SK-N-SH treated with all-trans-retinoic acid at 6 μM for 48 hours (cell line): Measurements from ENCODE around the gene AKAP1.

Experiments used
- ATAC-seq: fragments of 200-7000 bp; cut with Tn5 transposase; 3 replicates; pipeline ENCODE4 v1.9.1; 2020; ENCODE audit warnings: mild to moderate bottlenecking, moderate library complexity
- ARNTL ChIP-seq: fragments of 450-650 bp; formaldehyde crosslinking; IDR thresholded peaks from 2 replicates; pipeline ENCODE4 v1.5.0; 2020; ENCODE audit warnings: low read depth, mild to moderate bottlenecking, moderate library complexity, borderline replicate concordance
- CSDC2 ChIP-seq: fragments of 250-450 bp; sonication (Bioruptor Pico); IDR thresholded peaks from 2 replicates; pipeline ENCODE4 v1.5.0; 2020; ENCODE audit warnings: mild to moderate bottlenecking, moderate library complexity
- ESRRG ChIP-seq: fragments of 250-450 bp; sonication (Bioruptor Pico); IDR thresholded peaks from 2 replicates; pipeline ENCODE4 v1.6.1; 2021; ENCODE audit warnings: mild to moderate bottlenecking
- GLIS3 ChIP-seq: fragments of 250-450 bp; sonication (Bioruptor Pico); IDR thresholded peaks from 2 replicates; pipeline ENCODE4 v1.5.0; 2020; ENCODE audit warnings: mild to moderate bottlenecking, moderate library complexity
- ISL1 ChIP-seq: fragments of 250-450 bp; sonication (Bioruptor Pico); IDR thresholded peaks from 2 replicates; pipeline ENCODE4 v2.1.2; 2022; ENCODE audit warnings: mild to moderate bottlenecking, moderate library complexity
- OSR1 ChIP-seq: fragments of 250-450 bp; sonication (Bioruptor Pico); IDR thresholded peaks from 2 replicates; pipeline ENCODE4 v1.8.0; 2022; ENCODE audit warnings: moderate library complexity, mild to moderate bottlenecking, inconsistent platforms
- PPARA ChIP-seq: fragments of 250-450 bp; sonication (Bioruptor Pico); IDR thresholded peaks from 2 replicates; pipeline ENCODE4 v1.5.0; 2020; ENCODE audit warnings: mild to moderate bottlenecking, borderline replicate concordance
- RARB ChIP-seq: fragments of 250-450 bp; sonication (Bioruptor Pico); IDR thresholded peaks from 2 replicates; pipeline ENCODE4 v1.8.0; 2021; ENCODE audit warnings: mild to moderate bottlenecking, moderate library complexity
- SNAI2 ChIP-seq: fragments of 250-450 bp; sonication (Bioruptor Pico); IDR thresholded peaks from 2 replicates; pipeline ENCODE4 v1.5.0; 2020; ENCODE audit warnings: mild to moderate bottlenecking, moderate library complexity
- TCF4 ChIP-seq: fragments of 250-450 bp; sonication (Bioruptor Pico); IDR thresholded peaks from 2 replicates; pipeline ENCODE4 v1.8.0; 2021; ENCODE audit warnings: mild to moderate bottlenecking, moderate library complexity, borderline replicate concordance
- TOX ChIP-seq: fragments of 250-450 bp; sonication (Bioruptor Pico); IDR thresholded peaks from 2 replicates; pipeline ENCODE4 v1.8.0; 2021; ENCODE audit warnings: mild to moderate bottlenecking, moderate library complexity, borderline replicate concordance
- ZC3H10 ChIP-seq: fragments of 250-450 bp; sonication (Bioruptor Pico); IDR thresholded peaks from 2 replicates; pipeline ENCODE4 v1.5.1; 2021; ENCODE audit warnings: mild to moderate bottlenecking, moderate library complexity
- ZFP3 ChIP-seq: fragments of 250-450 bp; sonication (Bioruptor Pico); IDR thresholded peaks from 2 replicates; pipeline ENCODE4 v1.5.0; 2020; ENCODE audit warnings: mild to moderate bottlenecking, moderate library complexity
- ZFP30 ChIP-seq: fragments of 450-650 bp; formaldehyde crosslinking; IDR thresholded peaks from 2 replicates; pipeline ENCODE4 v1.5.0; 2022; ENCODE audit warnings: mild to moderate bottlenecking, moderate library complexity
- ZNF565 ChIP-seq: fragments of 450-650 bp; formaldehyde crosslinking; conservative IDR thresholded peaks from 2 replicates; pipeline ENCODE4 v1.5.0; 2020; ENCODE audit warnings: low read depth, mild to moderate bottlenecking, moderate library complexity
- ZNF70 ChIP-seq: fragments of 450-650 bp; formaldehyde crosslinking; IDR thresholded peaks from 2 replicates; pipeline ENCODE4 v1.5.0; 2020; ENCODE audit warnings: mild to moderate bottlenecking, moderate library complexity
- ZNF8 ChIP-seq: fragments of 450-650 bp; formaldehyde crosslinking; IDR thresholded peaks from 2 replicates; pipeline ENCODE4 v1.5.0; 2020; ENCODE audit warnings: mild to moderate bottlenecking, moderate library complexity
- TF ChIP-seq, protein P1 (sequence below): fragments of 250-450 bp; sonication (Bioruptor Pico); IDR thresholded peaks from 2 replicates; pipeline ENCODE4 v1.5.1; 2021; ENCODE audit warnings: mild to moderate bottlenecking, moderate library complexity
- TF ChIP-seq, protein P2 (sequence below): fragments of 250-450 bp; sonication (Bioruptor Pico); IDR thresholded peaks from 2 replicates; pipeline ENCODE4 v1.8.0; 2020; ENCODE audit warnings: mild to moderate bottlenecking, moderate library complexity, borderline replicate concordance
- TF ChIP-seq, protein P3 (sequence below): fragments of 250-450 bp; sonication (Bioruptor Pico); IDR thresholded peaks from 2 replicates; pipeline ENCODE4 v1.8.0; 2021; ENCODE audit warnings: low read depth, mild to moderate bottlenecking, moderate library complexity, borderline replicate concordance
- TF ChIP-seq, protein P4 (sequence below): fragments of 250-450 bp; sonication (Bioruptor Pico); IDR thresholded peaks from 2 replicates; pipeline ENCODE4 v1.5.1; 2020; ENCODE audit warnings: low read depth, mild to moderate bottlenecking, moderate library complexity

Gene AKAP1

DNA sequence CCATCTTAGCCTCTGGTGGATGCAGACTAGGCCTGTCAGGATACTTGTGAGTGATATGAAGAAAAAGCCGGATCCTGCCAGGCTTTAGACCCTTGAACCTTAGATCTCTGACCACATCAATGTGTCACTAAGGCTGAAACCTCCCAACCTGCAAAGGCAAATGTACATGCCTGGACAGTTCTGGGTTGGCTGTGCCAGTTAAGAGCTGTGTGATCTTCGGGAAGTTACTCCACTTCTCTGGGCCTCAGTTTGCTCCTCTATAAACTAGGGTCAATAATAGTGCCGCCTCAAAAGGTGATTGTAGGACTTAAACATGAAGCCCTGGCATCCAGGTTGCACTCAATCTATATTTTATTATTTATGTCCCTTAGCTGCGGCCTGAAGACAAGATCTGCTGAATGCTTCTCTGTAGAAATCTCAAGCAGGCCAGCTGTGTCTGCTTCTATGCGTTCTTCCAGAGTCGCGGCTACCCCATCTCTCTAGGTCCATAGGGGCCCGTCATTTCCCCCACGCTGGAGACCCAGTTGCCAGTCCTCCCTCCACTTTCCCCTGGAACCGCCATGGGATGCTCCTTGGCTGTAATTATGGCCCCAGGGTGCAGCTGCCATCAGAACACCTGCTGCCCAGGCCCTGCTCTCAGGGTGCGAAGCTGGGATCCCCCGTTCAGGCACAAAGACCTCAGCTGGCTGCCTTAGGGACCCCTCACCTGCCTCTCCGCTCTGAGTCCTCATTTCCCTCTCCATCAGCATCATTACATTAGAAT is 50.2 kb downstream of the AKAP1 start:
- TF ChIP-seq SNAI2 (CRISPR knock-in tag), result no peak
- TF ChIP-seq, protein P1, sequence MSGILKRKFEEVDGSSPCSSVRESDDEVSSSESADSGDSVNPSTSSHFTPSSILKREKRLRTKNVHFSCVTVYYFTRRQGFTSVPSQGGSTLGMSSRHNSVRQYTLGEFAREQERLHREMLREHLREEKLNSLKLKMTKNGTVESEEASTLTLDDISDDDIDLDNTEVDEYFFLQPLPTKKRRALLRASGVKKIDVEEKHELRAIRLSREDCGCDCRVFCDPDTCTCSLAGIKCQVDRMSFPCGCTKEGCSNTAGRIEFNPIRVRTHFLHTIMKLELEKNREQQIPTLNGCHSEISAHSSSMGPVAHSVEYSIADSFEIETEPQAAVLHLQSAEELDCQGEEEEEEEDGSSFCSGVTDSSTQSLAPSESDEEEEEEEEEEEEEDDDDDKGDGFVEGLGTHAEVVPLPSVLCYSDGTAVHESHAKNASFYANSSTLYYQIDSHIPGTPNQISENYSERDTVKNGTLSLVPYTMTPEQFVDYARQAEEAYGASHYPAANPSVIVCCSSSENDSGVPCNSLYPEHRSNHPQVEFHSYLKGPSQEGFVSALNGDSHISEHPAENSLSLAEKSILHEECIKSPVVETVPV, result no peak
- no peak for TF ChIP-seq TOX (CRISPR knock-in tag)
- TF ChIP-seq, protein P2, sequence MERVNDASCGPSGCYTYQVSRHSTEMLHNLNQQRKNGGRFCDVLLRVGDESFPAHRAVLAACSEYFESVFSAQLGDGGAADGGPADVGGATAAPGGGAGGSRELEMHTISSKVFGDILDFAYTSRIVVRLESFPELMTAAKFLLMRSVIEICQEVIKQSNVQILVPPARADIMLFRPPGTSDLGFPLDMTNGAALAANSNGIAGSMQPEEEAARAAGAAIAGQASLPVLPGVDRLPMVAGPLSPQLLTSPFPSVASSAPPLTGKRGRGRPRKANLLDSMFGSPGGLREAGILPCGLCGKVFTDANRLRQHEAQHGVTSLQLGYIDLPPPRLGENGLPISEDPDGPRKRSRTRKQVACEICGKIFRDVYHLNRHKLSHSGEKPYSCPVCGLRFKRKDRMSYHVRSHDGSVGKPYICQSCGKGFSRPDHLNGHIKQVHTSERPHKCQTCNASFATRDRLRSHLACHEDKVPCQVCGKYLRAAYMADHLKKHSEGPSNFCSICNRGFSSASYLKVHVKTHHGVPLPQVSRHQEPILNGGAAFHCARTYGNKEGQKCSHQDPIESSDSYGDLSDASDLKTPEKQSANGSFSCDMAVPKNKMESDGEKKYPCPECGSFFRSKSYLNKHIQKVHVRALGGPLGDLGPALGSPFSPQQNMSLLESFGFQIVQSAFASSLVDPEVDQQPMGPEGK (CRISPR knock-in tag), result no peak
- TF ChIP-seq, protein P3, sequence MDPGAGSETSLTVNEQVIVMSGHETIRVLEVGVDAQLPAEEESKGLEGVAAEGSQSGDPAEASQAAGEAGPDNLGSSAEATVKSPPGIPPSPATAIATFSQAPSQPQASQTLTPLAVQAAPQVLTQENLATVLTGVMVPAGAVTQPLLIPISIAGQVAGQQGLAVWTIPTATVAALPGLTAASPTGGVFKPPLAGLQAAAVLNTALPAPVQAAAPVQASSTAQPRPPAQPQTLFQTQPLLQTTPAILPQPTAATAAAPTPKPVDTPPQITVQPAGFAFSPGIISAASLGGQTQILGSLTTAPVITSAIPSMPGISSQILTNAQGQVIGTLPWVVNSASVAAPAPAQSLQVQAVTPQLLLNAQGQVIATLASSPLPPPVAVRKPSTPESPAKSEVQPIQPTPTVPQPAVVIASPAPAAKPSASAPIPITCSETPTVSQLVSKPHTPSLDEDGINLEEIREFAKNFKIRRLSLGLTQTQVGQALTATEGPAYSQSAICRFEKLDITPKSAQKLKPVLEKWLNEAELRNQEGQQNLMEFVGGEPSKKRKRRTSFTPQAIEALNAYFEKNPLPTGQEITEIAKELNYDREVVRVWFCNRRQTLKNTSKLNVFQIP (CRISPR knock-in tag), result no peak
- TF ChIP-seq, protein P4, sequence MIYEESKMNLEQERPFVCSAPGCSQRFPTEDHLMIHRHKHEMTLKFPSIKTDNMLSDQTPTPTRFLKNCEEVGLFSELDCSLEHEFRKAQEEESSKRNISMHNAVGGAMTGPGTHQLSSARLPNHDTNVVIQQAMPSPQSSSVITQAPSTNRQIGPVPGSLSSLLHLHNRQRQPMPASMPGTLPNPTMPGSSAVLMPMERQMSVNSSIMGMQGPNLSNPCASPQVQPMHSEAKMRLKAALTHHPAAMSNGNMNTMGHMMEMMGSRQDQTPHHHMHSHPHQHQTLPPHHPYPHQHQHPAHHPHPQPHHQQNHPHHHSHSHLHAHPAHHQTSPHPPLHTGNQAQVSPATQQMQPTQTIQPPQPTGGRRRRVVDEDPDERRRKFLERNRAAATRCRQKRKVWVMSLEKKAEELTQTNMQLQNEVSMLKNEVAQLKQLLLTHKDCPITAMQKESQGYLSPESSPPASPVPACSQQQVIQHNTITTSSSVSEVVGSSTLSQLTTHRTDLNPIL (CRISPR knock-in tag), result no peak
- no peak for TF ChIP-seq RARB
- no peak for TF ChIP-seq ZFP30 (CRISPR knock-in tag)
- no peak for ATAC-seq

DNA sequence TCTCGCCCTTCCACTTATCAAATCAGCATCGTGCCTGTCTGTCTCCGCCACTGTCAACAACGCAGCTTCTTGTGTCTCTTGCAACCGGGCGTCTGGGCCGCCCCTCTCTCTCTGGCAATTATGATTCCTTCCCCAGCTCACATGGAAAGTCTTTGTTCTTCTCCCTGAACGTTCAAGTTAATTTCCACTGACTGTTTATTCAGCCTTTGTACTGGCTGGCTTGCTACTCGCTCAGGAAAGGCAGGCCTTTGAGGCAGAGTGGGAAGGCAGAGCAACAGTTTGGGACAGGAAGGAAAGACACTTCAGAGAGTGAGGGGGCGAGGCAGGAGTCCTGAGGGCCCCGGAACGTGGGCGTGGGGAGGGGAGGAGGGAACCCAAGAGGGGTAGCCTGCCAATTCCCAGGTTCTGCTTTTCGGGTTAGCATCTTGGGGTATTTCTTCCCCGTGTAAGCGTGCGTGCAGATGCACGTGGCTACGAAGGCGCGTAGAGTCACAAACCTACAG is 50.8 kb downstream of the AKAP1 start:
- TF ChIP-seq PPARA (no peak), ZNF8 (CRISPR knock-in tag) (no peak), OSR1 (CRISPR knock-in tag) (no peak), ZNF70 (CRISPR knock-in tag) (no peak), ESRRG (CRISPR knock-in tag) (no peak), SNAI2 (CRISPR knock-in tag) (no peak), TCF4 (no peak), CSDC2 (CRISPR knock-in tag) (no peak), RARB (no peak), ISL1 (CRISPR knock-in tag) (no peak), ARNTL (CRISPR knock-in tag) (no peak), ZFP30 (CRISPR knock-in tag) (no peak), ZC3H10 (CRISPR knock-in tag) (no peak), TOX (CRISPR knock-in tag) (no peak), ZFP3 (no peak), GLIS3 (CRISPR knock-in tag) (no peak), ZNF565 (CRISPR knock-in tag) (no peak)
- TF ChIP-seq, protein P4 (CRISPR knock-in tag), result no peak
- TF ChIP-seq, protein P1, result no peak
- no peak for ATAC-seq

DNA sequence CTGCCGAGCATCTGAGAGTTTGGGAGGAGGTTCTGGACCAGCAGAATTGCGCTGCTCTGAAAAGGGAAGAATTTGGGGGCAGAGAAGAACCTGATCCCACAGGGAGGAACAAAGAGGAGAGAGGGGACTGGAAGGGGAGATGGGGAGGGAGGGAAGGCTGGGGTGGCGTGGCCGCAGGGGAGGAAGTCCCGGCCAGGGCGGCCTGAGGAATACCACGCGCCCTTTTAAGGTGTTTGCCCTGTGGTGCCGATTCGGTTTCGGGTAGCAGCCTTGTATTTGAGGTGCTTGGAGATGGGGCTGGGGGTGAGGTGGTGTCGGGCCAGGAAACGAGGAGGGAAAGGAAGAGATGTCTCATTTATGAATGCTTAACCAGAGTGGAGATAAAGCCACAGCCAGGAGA is 51.3 kb downstream of the AKAP1 start:
- no peak for ATAC-seq
- no peak for TF ChIP-seq RARB
- TF ChIP-seq ZNF565 (CRISPR knock-in tag), result no peak
- no peak for TF ChIP-seq ZC3H10 (CRISPR knock-in tag)
- no peak for TF ChIP-seq SNAI2 (CRISPR knock-in tag)
- no peak for TF ChIP-seq OSR1 (CRISPR knock-in tag)
- TF ChIP-seq ZNF8 (CRISPR knock-in tag), result no peak
- TF ChIP-seq TOX (CRISPR knock-in tag), result no peak
- no peak for TF ChIP-seq GLIS3 (CRISPR knock-in tag)
- TF ChIP-seq ZFP3, result no peak
- TF ChIP-seq, protein P2 (CRISPR knock-in tag), result no peak
- TF ChIP-seq ARNTL (CRISPR knock-in tag), result no peak
- TF ChIP-seq ZFP30 (CRISPR knock-in tag), result no peak
- TF ChIP-seq, protein P4 (CRISPR knock-in tag), result no peak
- TF ChIP-seq, protein P3 (CRISPR knock-in tag), result no peak
